ENCODE results near the gene TSFM.

DNA sequence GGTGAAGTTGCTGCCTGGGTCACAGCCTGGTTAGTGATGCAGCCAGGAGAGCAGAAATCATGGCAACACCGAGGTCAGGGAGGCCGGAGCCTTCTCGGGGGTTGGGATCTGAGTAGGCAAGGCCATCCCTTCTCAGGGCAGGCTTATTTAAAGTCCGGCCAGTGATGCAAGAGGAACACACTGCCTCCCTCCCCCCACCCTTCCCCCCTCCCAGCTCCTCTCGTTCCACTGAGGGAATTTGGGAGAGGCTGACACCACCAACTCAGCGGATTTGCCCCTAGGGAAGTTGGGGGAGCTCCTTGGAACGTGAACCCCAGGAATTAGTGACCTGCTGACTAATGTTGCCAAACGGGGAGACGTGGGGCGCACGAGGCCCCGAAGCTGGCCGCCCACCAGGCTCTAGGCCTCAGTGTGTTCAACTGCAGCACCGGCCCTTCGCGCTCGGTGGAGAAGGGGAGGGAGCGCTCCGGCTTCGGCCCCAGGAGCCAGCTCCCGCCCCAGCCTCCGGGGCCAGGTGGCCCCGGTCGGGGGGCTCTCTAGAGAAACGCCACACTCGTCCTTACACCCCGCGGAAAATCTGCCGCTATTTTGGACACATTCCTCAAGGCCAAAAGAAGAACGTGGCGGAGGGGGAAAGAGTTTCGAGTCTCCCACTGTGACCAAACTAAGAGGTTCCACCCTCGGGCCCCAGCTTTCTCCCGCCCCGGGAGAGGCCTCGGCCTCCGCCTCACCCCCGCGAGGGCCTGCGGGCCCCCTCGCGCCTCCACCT is 62.3 kb downstream of the TSFM start:
- TF ChIP-seq CTCF (IDR thresholded peaks at IDR 0.05; ENCODE audit: low read length), result no peak
- TF ChIP-seq EZH2 (IDR thresholded peaks at IDR 0.05; ENCODE audit: borderline replicate concordance, low read length), result no peak

Measured in OCI-LY1 (cell line).